HG03520 (cell line): Measurements from ENCODE around the gene UMPS.

ENCODE experiments used
- ATAC-seq: cut with Tn5 transposase; IDR thresholded peaks from one replicate; pipeline ENCODE4 v1.9.1; 2021; ENCODE audit warnings: mild to moderate bottlenecking, moderate library complexity; ENCODE audit not compliant: unreplicated experiment

UMPS gene

DNA sequence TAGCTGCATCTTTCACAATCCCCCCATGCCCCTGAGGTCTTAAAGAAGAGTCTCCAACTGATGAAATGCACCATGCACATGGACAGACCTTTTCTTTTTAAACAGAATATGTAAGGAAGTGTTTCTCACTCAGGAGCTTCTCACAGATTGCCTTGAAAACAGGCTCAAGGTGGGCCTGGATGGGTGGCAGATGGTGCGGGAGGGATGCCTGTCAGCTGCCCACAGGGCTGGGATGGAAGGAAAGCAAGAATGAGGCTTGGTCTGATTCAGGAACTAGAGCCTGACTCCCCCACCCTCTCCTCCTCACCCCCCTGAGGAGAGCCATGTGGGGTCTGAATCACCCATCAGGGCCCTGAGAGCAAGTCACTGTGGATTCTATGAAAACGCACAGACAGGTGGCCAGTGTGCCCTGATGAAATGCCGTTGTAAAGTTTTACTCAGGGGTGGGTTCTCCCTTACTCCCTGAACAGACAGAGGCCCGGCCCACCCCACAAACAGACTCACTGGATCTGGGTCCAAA is 67.2 kb downstream of the UMPS start:
- no peak for ATAC-seq
